Activated CD4-positive, alpha-beta T cell treated with anti-CD3 and anti-CD28 coated beads, Interleukin-2, amount 50 U/mL, for 16 hours (primary cell): ENCODE results near the gene LRP1B.
"Not testable (repeated sequence)": the region's sequence is repeated elsewhere in the genome, so short reads cannot be mapped to it uniquely, and the experiment has no call there.

Source experiments
- DNase-seq: peaks from one replicate; pipeline ENCODE4 v3.0.0-alpha.2; 2020

LRP1B gene

DNA sequence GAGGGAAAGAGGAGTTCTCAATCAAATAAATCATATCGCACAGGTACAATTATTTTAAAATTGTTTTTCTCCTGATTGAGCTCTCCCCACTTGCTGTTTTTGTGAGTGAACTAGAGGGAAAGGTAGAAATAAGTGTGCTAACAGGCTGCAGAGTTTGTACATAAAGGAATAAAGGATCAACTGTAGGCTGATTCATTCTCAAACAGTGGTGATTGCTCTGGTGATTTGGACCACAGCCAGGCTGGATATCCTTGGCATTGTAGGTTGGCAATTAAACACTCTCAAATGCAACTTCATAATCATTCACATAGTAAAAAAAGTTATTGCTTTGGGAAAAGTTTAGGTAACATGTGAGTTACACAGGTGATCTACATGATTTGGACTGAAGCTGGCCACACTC is 29.8 kb downstream of the LRP1B start:
- DNase-seq: no peak

DNA sequence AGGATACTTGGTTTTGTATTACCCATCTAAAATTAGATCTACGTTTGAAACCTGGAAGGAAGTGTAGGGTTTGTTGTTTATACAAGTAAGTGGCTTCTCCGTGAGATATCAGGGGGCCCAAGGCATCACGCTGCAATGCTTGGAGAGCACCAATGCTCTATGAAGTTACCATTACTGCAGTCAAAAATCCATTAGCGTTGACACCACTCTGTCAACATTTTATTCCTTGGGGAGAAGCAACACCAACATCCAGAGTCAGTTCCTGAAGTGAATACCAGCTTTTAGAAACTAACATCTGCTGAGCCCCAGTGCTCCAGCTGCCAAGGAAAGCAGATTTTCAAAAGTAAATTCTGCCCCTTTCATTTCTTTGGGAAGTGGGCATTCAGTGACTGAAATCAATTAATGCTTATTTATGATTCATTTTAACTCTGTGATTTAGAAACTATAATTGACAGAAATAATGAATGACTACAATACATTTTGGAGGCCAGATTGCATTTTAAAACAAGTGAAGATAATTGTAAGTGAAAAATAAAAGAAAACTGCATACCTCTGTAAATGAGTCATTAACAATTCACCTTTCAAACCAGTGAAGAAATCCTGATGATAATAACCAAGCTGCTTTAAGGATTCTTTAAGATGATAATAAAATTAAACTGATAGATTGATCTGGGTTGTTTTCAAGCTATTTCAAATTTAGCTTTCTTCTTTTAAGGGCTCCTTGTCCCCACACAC is 30.5 kb downstream of the LRP1B start:
- no peak for DNase-seq

DNA sequence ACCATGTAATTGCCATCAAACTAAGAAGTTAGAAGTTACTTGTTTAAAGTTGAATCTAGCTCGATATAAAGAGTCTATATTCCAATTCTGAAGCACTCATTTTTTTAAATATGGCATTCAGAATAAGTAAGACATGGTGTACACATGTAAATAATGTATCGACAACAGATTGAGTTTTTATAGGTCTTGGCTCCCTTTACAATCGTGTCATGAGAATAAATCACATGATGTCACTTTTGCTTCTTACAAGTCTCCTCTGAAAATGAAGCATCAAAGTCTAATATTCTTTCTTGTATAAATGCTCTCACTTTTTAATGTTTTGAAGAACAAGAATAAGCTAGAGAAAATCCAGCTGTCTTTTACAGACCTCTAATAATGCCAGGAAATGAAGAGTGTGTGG is 33.1 kb downstream of the LRP1B start:
- no peak for DNase-seq

DNA sequence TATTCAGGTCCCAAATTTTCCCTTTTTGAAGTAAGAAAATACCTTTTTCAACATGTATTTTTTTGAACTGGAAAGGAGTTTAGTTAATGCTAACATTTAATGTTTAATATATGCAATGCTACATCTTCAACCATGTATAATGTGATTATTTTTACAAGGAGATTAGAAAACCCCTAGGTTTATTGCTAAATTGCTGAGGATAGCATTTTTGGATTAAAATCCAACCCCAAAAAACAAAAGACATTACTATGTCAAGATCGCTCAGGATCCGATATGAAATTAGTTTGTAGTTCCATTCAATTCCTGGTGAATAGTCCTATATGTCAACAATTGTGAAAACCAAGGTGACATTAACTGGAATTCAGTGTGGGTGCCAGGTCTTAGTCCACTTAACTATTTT is 35.2 kb downstream of the LRP1B start:
- DNase-seq: no peak

DNA sequence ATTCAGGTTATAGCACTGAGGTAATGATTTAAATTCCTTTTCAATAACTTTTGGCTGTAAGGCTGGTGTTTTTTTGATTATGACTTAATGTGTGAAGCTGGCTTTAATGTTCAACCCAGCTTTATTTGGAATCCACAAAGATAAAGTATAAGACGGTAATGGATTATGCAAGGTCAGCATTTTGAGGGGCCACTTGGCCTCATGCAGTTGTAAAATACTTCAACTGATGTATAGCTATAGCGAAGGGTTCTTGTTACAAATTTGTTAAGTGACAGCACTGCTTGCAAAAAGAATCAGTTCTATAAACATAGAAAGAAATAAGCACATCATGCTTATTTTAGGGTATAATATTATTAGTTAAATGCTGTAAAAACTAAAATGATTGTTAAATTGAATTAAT is 36.6 kb downstream of the LRP1B start:
- DNase-seq: no peak

DNA sequence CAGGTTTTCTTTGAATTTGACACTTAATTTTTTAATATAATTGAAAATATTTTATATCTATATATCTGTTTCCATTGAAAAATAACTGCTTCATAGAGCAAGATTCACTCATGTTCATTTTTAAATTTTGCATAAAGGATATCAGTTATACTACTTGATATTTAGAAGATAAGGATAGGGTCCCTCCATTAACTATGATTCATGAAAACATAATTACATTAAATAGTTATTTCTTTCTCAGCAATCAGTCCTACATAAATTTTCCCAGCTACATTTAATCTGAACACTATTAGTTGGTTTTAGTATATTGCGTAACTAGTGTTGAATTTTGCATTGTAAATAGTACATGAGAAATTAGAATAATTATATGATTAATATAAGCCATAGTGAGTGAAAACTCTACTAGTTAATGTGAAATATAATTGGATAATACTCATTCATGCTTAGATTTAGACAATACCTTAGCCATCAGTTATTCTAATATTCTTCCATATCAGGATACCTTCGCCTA is 42.7 kb downstream of the LRP1B start:
- DNase-seq: no peak

DNA sequence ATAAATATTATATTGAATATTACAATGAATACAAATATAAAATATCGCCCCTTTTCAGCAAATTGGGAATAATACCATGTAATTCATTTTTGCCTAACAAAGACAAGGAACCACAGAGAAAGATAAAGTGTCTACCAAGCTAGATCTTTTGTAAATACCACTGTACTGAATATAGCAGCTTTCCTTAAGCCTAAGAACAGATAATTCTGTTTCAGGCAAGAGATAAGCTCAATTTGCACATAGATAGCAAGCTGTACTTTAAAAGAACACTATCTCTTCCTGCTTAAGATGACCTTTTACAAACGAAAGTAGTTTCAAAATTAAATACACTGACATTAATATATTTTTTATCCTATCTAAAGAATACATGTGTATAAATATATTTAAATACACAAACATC is 43.2 kb downstream of the LRP1B start:
- DNase-seq: not testable (repeated sequence)

DNA sequence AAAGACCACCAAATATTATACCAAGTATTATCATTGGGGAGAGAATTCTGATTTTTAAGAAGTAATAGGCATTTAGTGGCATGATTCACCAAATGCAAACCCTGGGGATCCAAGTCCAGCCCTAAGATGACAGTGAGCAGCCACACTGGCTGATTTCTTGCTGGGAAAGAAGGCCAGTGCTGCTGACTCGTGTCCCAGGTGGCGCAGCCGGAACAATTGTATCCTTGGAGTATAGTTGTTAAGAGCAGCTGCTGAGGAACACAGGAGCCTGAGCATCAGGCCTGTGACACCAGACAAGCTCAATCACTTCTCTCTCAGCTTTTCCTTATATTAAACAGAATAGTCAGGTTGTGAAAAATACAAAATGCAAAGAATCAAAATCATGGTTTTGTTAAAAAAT is 48.4 kb downstream of the LRP1B start:
- no peak for DNase-seq

DNA sequence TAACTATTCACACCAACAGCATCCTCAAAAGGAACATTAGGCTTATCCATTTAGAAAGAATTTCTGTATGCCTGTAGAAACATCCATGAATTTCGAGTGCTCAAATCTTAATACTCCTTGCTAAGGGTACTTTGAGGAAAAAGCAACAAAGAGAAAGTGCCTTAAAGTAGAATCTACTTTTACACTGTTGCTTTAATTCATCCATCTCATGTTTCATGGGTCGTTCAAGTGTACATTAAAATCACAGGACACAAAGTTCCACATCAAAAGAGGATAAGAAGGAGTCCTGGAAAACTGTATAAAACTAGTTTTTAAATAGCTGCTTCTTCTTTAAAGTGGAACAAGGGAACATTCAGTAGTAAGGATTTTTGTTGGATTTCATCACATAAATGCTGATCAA is 54.5 kb downstream of the LRP1B start:
- no peak for DNase-seq

DNA sequence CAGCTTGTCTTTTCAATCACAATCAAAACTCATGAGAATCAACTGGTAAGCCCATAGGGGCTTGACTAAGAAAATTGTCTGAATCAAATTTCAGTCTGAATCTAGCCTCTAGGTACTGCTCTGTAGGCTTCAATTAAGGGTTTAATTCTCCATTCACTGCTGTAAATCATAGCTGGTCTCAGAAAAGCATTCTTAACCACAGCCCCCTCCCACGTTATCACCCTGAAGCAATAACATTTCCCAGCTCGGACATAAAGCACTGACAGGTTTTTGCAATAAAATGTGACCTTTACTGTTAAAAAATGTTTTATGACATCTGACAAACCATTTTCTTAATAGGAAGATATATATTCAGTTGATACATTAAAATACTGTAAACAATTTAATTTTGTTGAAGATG is 55.0 kb downstream of the LRP1B start:
- no peak for DNase-seq

DNA sequence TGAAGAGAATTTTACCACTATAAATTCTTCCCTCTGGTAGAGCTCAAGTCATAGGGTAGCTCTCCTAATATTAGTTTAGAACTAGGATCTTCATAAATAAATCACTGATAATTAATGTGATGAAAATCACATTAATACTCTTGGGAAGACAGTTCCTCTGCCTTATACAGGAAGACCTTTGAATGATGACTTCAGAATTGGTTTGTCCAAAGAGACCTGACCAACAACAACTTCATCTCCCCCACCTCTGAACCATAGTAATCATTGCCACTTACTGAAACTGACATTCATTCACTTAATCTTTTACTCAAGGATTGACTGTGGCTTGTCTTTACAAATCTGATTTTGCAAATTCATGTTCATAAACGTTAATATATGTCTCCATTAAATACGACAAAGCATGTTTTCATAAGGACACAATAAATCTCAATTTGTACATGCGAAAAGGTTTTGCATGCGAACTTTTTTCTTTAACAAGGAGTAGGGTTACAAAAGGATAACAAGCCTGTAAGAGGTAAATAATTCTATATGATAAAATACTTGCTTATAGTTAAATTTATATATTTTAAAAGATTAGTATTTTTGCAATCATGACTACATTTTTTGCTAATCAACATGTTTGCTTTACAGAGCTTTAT is 61.4 kb downstream of the LRP1B start:
- DNase-seq: no peak

DNA sequence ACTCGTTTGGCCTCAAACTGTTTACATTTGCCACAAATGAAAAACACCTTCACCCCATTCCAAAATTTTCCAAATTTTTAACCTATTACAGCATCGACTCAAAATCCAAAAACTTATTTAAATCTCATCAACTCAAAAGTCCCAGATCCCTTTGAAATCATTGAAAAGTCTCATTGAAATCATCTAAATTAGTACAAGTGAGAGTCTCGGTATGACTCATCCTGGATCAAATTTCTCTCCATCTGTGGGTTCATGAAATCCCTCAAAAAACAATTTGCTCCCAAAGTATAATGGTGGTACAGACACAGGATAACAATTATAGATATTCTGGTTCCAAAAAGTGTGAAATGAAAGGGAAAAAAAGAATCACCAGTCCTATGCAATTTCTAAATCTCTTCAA is 65.1 kb downstream of the LRP1B start:
- DNase-seq: no peak

DNA sequence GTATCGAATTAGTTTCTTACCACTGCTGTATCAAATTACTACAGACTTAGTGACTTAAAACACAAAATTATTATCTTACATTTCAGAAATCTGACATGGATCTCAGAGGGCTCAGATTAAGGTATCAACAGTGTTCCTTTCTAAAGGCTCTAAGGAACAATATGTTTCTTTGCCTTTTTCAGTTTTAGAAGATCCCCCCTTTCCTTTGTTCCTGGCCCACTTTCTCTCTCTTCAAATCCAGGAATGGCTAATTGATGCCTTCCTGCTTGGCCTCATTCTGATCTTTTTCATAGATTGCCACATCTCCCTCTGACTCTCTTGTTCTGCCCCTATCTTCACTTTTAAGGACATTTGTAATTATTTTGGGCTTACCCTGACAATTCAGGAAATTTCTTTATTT is 65.7 kb downstream of the LRP1B start:
- no peak for DNase-seq

DNA sequence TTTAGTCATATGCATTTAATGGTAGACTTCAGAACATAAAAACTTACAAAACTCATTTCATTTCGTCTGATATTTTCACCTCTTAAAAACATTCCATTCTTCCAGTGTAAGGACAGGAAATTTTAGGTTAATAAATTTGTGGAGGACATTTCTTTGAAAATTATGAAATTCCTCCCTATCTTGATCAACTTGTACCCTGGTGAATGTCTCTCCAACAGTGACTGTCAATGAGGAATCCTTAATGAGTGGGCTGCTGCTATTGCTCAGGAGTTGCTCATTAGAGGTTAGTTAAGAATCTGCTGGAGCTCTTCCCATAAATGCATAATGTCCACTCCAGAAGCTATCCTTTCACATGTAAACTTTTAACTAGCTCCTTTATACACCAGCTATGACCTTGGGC is 69.1 kb downstream of the LRP1B start:
- no peak for DNase-seq

DNA sequence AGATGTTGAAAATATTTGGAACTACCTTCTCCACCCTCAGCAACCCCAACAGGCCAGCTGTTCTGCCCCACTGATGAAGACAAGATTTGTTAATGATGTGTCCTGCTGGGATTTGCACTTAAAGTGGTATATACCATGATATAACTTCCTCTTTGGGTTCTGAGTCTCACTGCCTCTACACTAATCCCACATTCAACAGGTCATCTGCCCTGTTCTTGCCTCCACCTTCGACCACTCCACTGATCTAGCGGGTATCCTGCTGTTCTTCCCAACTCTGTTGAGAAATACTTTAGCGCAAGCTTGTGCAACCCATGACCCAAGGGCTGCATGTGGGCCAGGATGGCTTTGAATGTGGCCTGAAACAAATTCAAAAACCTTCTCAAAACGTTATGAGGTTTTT is 72.7 kb downstream of the LRP1B start:
- DNase-seq: no peak

DNA sequence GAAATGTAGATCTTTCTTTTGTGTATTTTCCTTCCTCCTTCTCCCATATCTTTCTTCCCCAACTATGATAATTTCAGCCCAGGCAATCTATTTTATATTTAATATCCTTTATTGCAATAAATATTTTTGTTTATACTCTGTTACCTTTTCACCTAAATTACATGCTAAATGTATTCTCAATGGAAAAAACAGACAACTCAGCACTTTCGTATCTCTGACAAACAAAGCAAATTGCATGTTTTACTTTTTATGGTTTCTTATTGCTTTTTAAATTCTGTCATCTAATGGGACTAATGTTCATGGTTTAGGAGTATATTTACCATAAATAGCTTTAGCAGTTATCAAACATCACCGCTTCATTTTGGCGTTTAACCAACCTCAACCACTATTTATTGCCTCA is 74.0 kb downstream of the LRP1B start:
- DNase-seq: no peak

DNA sequence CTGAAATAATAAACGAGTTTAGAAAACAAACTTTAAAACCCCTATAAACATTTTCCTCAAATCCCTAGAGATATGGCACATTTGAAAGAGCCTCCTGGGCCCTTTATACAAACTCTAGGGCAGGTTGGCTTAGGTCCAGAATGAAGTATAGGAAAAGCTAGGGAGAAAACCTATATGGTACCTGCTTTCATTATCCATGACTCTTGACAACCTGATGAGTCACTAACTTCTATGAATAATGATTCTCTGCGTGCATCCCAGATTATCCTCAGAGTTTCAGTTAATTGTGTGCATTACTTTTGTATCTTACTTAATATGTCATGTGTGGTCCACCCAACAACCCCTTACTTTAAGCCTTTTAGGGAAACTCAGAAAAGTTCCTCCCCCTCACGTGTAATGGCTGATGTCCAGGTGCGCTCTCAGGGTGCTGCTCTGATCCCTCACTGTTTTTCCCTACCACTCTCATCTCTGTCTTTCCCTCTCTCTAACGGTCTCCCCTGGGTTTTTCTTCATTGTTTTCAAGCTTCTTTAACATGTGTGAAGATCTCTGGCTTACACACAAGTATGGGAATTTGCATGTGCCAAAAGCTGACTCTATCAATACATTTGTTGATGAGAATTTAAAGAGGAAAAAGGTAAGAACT is 78.5 kb downstream of the LRP1B start:
- no peak for DNase-seq

DNA sequence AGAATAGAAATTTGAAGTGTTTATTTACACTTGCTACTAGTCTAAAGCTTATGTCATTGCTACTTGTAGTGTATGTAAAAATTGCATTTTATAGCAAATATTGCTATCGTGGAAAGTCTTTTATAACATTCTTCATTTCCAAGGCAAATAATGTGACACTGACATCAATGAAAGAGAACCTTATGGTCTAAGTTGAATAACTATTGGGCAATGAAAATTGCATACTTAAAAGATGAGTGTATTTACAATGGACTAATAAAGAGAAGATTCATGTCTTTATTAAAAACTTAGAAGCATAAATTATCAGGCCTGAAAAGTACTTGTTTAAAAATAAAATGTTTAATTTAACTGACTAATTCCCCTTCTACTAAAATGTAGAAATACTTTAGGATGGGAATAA is 82.2 kb downstream of the LRP1B start:
- DNase-seq: no peak

DNA sequence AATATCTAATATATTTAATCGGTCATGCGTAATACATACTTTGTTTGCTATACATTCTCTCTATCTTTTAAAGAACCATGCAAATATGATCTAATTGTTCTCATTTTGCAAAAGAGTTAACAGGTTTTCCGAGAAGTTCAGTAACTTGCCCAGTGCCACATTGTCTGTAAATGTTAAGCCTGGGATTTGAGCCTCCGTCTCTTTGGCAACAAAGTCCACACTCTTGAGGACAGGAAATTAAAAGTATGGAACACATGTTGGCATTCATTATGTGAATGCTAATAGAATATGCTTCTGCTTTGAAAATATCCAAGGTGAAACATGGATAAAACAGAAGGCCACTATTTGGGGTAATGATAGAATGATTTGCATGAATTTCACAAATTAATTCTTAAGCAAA is 85.2 kb downstream of the LRP1B start:
- DNase-seq: no peak

DNA sequence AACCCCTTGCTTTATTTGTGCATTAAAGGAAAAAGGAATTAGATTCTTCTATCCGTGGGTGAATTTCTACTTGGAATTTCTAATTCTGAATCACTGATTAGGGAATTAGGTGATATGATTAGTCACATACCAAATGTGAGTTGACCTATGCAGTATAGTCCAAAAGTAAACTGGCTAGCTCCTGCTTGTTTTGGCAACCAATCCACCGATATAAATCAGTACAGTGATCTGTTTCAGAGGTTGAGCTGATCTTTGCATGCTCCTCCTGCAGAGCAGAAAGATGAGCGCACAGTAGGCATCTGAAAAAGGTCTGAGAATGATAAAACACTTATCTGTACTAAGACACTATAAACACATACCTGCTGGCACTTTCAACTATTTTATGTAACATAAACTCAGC is 86.6 kb downstream of the LRP1B start:
- DNase-seq: no peak

DNA sequence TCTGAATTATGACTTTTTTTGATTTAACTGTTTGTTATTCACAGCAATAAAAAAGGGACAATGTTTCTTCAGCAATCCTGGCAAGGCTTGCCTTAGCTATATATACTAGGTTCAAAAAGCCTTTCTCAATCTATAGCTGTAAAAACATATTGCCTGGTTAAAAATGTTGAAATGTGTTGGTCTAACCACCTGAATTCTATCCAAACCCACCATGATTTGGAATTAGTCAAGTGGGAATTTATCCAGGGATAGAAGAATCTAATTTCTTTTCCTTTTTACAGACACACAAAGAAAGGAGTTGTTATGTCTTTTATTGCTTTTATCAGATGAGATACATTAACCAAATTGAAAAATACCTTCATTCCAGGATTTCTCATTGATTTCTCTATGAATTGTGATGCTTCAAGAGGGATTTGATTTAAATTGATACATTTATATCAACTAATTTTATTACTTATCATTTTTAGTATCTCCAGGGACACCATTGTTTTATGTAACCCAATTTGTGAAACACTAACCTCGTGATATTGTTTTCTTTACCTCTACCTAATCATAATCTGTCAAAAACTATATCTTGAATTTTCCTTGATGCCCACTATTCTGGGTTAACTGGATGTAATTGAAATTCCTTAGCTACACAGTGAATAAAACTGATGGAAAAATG is 88.1 kb downstream of the LRP1B start:
- DNase-seq: no peak

DNA sequence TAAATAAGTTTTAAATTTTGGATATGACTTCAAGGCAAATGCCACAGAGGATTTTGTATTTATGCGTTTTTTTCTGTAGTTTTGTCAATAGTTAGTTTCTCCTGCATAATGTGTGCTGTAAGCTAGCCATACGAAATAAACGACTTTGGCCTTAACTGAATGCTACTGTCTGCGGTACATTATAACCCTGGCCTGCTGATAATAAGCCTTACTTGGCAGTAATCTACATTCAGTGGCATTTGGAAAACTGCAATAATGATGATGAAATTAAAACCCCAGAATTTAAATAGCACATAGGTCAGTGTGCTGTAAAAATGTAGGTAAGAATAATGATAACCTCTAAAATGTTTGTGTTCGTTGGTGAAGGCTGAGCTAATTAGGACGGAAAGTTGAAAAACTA is 88.8 kb downstream of the LRP1B start:
- DNase-seq: no peak

DNA sequence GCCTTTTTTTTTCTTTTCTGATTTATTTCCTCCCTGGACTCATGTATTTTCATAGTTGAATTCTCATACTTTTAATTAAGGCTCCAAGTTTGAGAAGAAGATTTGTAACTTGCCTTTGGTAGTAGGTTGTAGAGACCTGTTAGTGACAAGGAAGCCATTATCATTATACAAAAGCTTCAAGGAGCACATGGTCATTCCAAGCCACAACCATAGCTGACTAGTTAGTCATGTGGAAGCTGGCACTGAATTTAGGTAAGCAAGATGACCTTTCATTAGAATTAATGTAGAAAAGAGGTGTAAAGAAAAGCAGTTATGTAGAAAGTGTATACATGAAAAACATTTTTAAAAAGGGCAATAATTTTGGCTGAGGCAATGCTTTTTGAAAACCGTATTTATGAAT is 89.7 kb downstream of the LRP1B start:
- DNase-seq: no peak

DNA sequence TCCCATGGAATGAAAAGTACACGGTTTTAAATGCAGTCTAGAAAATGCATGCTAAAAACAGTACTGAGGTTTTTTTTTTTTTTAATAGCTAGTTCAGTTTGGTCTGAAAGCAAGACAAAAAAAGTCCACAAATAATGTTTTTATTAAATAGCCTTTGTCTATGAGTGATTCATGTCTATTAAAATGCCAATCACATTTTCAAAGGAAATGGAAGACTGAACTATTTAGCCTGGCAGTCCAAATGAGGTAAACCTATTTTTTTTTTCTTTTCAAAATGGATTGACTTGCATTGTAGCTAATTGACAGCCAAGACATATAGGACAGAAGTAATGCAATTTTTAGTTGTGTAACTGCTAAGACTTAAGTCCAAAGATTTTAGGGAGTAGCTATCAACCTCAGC is 90.3 kb downstream of the LRP1B start:
- no peak for DNase-seq
